HG03064 (cell line): Measurements from ENCODE around the gene SEC61A1.

ENCODE experiments used
- ATAC-seq: cut with Tn5 transposase; IDR thresholded peaks from one replicate; pipeline ENCODE4 v1.9.1; 2021; ENCODE audit warnings: low read depth; ENCODE audit not compliant: unreplicated experiment

Gene SEC61A1

GRCh38 chr3:128076483-128077201, 24.4 kb downstream of the SEC61A1 start:
- no peak for ATAC-seq

- no peak for ATAC-seq
Observed at GRCh38 chr3:128077202-128077624, 25.0 kb downstream of the SEC61A1 start.

- no peak for ATAC-seq
Observed at GRCh38 chr3:128077665-128078064, 25.4 kb downstream of the SEC61A1 start.

- ATAC-seq = no peak
Observed at GRCh38 chr3:128078322-128078721, 26.1 kb downstream of the SEC61A1 start.

GRCh38 chr3:128078875-128079274, 26.6 kb downstream of the SEC61A1 start:
- no peak for ATAC-seq

GRCh38 chr3:128079823-128080222, 27.6 kb downstream of the SEC61A1 start:
- no peak for ATAC-seq

GRCh38 chr3:128080323-128081080, 28.3 kb downstream of the SEC61A1 start:
- no peak for ATAC-seq

GRCh38 chr3:128081226-128081625, 29.0 kb downstream of the SEC61A1 start:
- ATAC-seq = no peak

GRCh38 chr3:128081846-128082245, 29.6 kb downstream of the SEC61A1 start:
- no peak for ATAC-seq

GRCh38 chr3:128082546-128082945, 30.3 kb downstream of the SEC61A1 start:
- no peak for ATAC-seq

- no peak for ATAC-seq
Observed at GRCh38 chr3:128083396-128083795, 31.2 kb downstream of the SEC61A1 start.

GRCh38 chr3:128083980-128084674, 31.9 kb downstream of the SEC61A1 start:
- no peak for ATAC-seq

- ATAC-seq = no peak
Observed at GRCh38 chr3:128084675-128085021, 32.4 kb downstream of the SEC61A1 start.

- ATAC-seq = no peak
Observed at GRCh38 chr3:128089135-128089534, 36.9 kb downstream of the SEC61A1 start.

GRCh38 chr3:128091586-128091985, 39.3 kb downstream of the SEC61A1 start:
- ATAC-seq = no peak

GRCh38 chr3:128094295-128095151, 42.3 kb downstream of the SEC61A1 start:
- no peak for ATAC-seq

GRCh38 chr3:128095222-128095703, 43.0 kb downstream of the SEC61A1 start:
- ATAC-seq = no peak

GRCh38 chr3:128098234-128098633, 46.0 kb downstream of the SEC61A1 start:
- no peak for ATAC-seq

GRCh38 chr3:128100161-128100560, 47.9 kb downstream of the SEC61A1 start:
- ATAC-seq = no peak

GRCh38 chr3:128100638-128101037, 48.4 kb downstream of the SEC61A1 start:
- ATAC-seq = no peak
